GM18519 (cell line): ENCODE results near the gene FAM120AOS.

Experiments used
- ATAC-seq: cut with Tn5 transposase; IDR thresholded peaks from one replicate; pipeline ENCODE4 v1.9.1; 2021; ENCODE audit warnings: mild to moderate bottlenecking, moderate library complexity; ENCODE audit not compliant: unreplicated experiment, low FRiP score

FAM120AOS gene

GRCh38 chr9:93453047-93453914, at the start of gene FAM120AOS:
TSS of gene FAM120AOS (minus strand) at chr9:93453581. CDS start at chr9:93452709, 872 bp downstream.
- ATAC-seq, result peak; percentile 44

GRCh38 chr9:93501406-93501805, 48.0 kb upstream of the FAM120AOS start:
- ATAC-seq, result no peak

GRCh38 chr9:93500571-93501298, 47.4 kb upstream of the FAM120AOS start:
- no peak for ATAC-seq

- ATAC-seq, result no peak
Observed at GRCh38 chr9:93496285-93496684, 42.9 kb upstream of the FAM120AOS start.

- no peak for ATAC-seq
Observed at GRCh38 chr9:93493949-93494348, 40.6 kb upstream of the FAM120AOS start.

- ATAC-seq, result no peak
Observed at GRCh38 chr9:93492327-93492726, 38.9 kb upstream of the FAM120AOS start.

GRCh38 chr9:93491593-93492232, 38.3 kb upstream of the FAM120AOS start:
- ATAC-seq, result no peak

- no peak for ATAC-seq
Observed at GRCh38 chr9:93488244-93488643, 34.9 kb upstream of the FAM120AOS start.

- ATAC-seq, result no peak
Observed at GRCh38 chr9:93486268-93486667, 32.9 kb upstream of the FAM120AOS start.

GRCh38 chr9:93483497-93483896, 30.1 kb upstream of the FAM120AOS start:
- no peak for ATAC-seq

GRCh38 chr9:93480728-93481324, 27.4 kb upstream of the FAM120AOS start:
- no peak for ATAC-seq

GRCh38 chr9:93480262-93480661, 26.9 kb upstream of the FAM120AOS start:
- ATAC-seq, result no peak

GRCh38 chr9:93479726-93480125, 26.3 kb upstream of the FAM120AOS start:
- ATAC-seq, result no peak

- no peak for ATAC-seq
Observed at GRCh38 chr9:93477397-93477796, 24.0 kb upstream of the FAM120AOS start.

- no peak for ATAC-seq
Observed at GRCh38 chr9:93476924-93477323, 23.5 kb upstream of the FAM120AOS start.

GRCh38 chr9:93475856-93476255, 22.5 kb upstream of the FAM120AOS start:
- no peak for ATAC-seq

GRCh38 chr9:93475108-93475507, 21.7 kb upstream of the FAM120AOS start:
- ATAC-seq, result no peak

- ATAC-seq, result no peak
Observed at GRCh38 chr9:93473411-93473810, 20.0 kb upstream of the FAM120AOS start.

- no peak for ATAC-seq
Observed at GRCh38 chr9:93471124-93471523, 17.7 kb upstream of the FAM120AOS start.

- no peak for ATAC-seq
Observed at GRCh38 chr9:93470391-93470790, 17.0 kb upstream of the FAM120AOS start.
